ENCODE data around the gene NAV1.
"Not testable (repeated sequence)": the region's sequence is repeated elsewhere in the genome, so short reads cannot be mapped to it uniquely, and the experiment has no call there.

Gene NAV1

GRCh38 chr1:201540846-201541735 lies 2.2 kb downstream of the NAV1 start:
- TF ChIP-seq PAX5 (IDR thresholded peaks at IDR 0.05; ENCODE audit: insufficient read depth, low read length, severe bottlenecking) (no peak), SPI1 (IDR thresholded peaks at IDR 0.05; ENCODE audit: low read depth, low read length) (no peak), POLR2A (IDR thresholded peaks at IDR 0.05; ENCODE audit: low read depth, low read length) (no peak), POLR2AphosphoS5 (IDR thresholded peaks at IDR 0.05; ENCODE audit: low read depth, low read length) (no peak), POU2F2 (IDR thresholded peaks at IDR 0.05; ENCODE audit: low read depth, low read length) (no peak), TAF1 (IDR thresholded peaks at IDR 0.05; ENCODE audit: low read depth, low read length) (no peak)
- no peak for FAIRE-seq

GRCh38 chr1:201542309-201543035 lies 3.5 kb downstream of the NAV1 start:
- FAIRE-seq (no peak), DNase-seq (ENCODE audit: insufficient read length, low spot score) (no peak)
- no peak for TF ChIP-seq PAX5 (IDR thresholded peaks at IDR 0.05; ENCODE audit: insufficient read depth, low read length, severe bottlenecking)

More at GRCh38 chr1:201540846-201541735, 2.2 kb downstream of the NAV1 start:
- DNase-seq (ENCODE audit: insufficient read length, low spot score), result no peak

GRCh38 chr1:201543871-201544642 lies 5.1 kb downstream of the NAV1 start:
- TF ChIP-seq POLR2A (IDR thresholded peaks at IDR 0.05; ENCODE audit: low read depth, low read length) (no peak), POU2F2 (IDR thresholded peaks at IDR 0.05; ENCODE audit: low read depth, low read length) (no peak), SPI1 (IDR thresholded peaks at IDR 0.05; ENCODE audit: low read depth, low read length) (no peak), TAF1 (IDR thresholded peaks at IDR 0.05; ENCODE audit: low read depth, low read length) (no peak), PAX5 (IDR thresholded peaks at IDR 0.05; ENCODE audit: insufficient read depth, low read length, severe bottlenecking) (no peak), POLR2AphosphoS5 (IDR thresholded peaks at IDR 0.05; ENCODE audit: low read depth, low read length) (no peak)
- no peak for DNase-seq (ENCODE audit: insufficient read length, low spot score)
- FAIRE-seq, result no peak

GRCh38 chr1:201544710-201545109 lies 5.8 kb downstream of the NAV1 start:
- TF ChIP-seq PAX5 (IDR thresholded peaks at IDR 0.05; ENCODE audit: insufficient read depth, low read length, severe bottlenecking) (no peak), SPI1 (IDR thresholded peaks at IDR 0.05; ENCODE audit: low read depth, low read length) (no peak), POU2F2 (IDR thresholded peaks at IDR 0.05; ENCODE audit: low read depth, low read length) (no peak), POLR2A (IDR thresholded peaks at IDR 0.05; ENCODE audit: low read depth, low read length) (no peak), POLR2AphosphoS5 (IDR thresholded peaks at IDR 0.05; ENCODE audit: low read depth, low read length) (no peak), TAF1 (IDR thresholded peaks at IDR 0.05; ENCODE audit: low read depth, low read length) (no peak)
- DNase-seq (ENCODE audit: insufficient read length, low spot score), result no peak
- no peak for FAIRE-seq

GRCh38 chr1:201545851-201546492 lies 7.0 kb downstream of the NAV1 start:
- FAIRE-seq, result no peak
- TF ChIP-seq POLR2AphosphoS5 (IDR thresholded peaks at IDR 0.05; ENCODE audit: low read depth, low read length) (no peak), TAF1 (IDR thresholded peaks at IDR 0.05; ENCODE audit: low read depth, low read length) (no peak), SPI1 (IDR thresholded peaks at IDR 0.05; ENCODE audit: low read depth, low read length) (no peak), PAX5 (IDR thresholded peaks at IDR 0.05; ENCODE audit: insufficient read depth, low read length, severe bottlenecking) (no peak), POLR2A (IDR thresholded peaks at IDR 0.05; ENCODE audit: low read depth, low read length) (no peak), POU2F2 (IDR thresholded peaks at IDR 0.05; ENCODE audit: low read depth, low read length) (no peak)
- no peak for DNase-seq (ENCODE audit: insufficient read length, low spot score)

GRCh38 chr1:201549522-201549921 lies 10.6 kb downstream of the NAV1 start:
- not testable (repeated sequence) for FAIRE-seq; DNase-seq (ENCODE audit: insufficient read length, low spot score)

GRCh38 chr1:201551096-201551495 lies 12.2 kb downstream of the NAV1 start:
- DNase-seq (ENCODE audit: insufficient read length, low spot score), result no peak
- FAIRE-seq, result no peak
- no peak for TF ChIP-seq POLR2AphosphoS5 (IDR thresholded peaks at IDR 0.05; ENCODE audit: low read depth, low read length)
- no peak for TF ChIP-seq PAX5 (IDR thresholded peaks at IDR 0.05; ENCODE audit: insufficient read depth, low read length, severe bottlenecking)
- TF ChIP-seq TAF1 (IDR thresholded peaks at IDR 0.05; ENCODE audit: low read depth, low read length), result no peak
- TF ChIP-seq SPI1 (IDR thresholded peaks at IDR 0.05; ENCODE audit: low read depth, low read length), result no peak

- no peak for TF ChIP-seq POLR2A (IDR thresholded peaks at IDR 0.05; ENCODE audit: low read depth, low read length)
- TF ChIP-seq POU2F2 (IDR thresholded peaks at IDR 0.05; ENCODE audit: low read depth, low read length), result no peak
- TF ChIP-seq POLR2AphosphoS5 (IDR thresholded peaks at IDR 0.05; ENCODE audit: low read depth, low read length), result no peak
- peak; percentile 37; the same call in 1 of the 2 replicates for TF ChIP-seq SPI1 (IDR thresholded peaks at IDR 0.05; ENCODE audit: low read depth, low read length)
- no peak for TF ChIP-seq TAF1 (IDR thresholded peaks at IDR 0.05; ENCODE audit: low read depth, low read length)
- no peak for FAIRE-seq
- DNase-seq (ENCODE audit: insufficient read length, low spot score), result no peak
These were observed 13.2 kb downstream of the NAV1 start for GRCh38 chr1:201551877-201552731.

All from GM12891 (cell line).